GM12801 (cell line): ENCODE measurements around the gene SRPK2.

Source experiments
- CTCF ChIP-seq: IDR thresholded peaks from one replicate; pipeline ENCODE4 v1.5.1; 2011; ENCODE audit warnings: control low read depth; ENCODE audit not compliant: insufficient read length; ENCODE audit errors: extremely low read depth

Gene SRPK2

GRCh38 chr7:105256761-105257231 is 131.9 kb downstream of the SRPK2 start:
- TF ChIP-seq CTCF = no peak

- no peak for TF ChIP-seq CTCF
Observed at GRCh38 chr7:105250706-105251105, 138.0 kb downstream of the SRPK2 start.

- no peak for TF ChIP-seq CTCF
Observed at GRCh38 chr7:105250239-105250638, 138.5 kb downstream of the SRPK2 start.

- no peak for TF ChIP-seq CTCF
Observed at GRCh38 chr7:105249216-105249615, 139.5 kb downstream of the SRPK2 start.

- TF ChIP-seq CTCF = no peak
Observed at GRCh38 chr7:105246679-105247078, 142.0 kb downstream of the SRPK2 start.

- no peak for TF ChIP-seq CTCF
Observed at GRCh38 chr7:105246256-105246655, 142.5 kb downstream of the SRPK2 start.

- no peak for TF ChIP-seq CTCF
Observed at GRCh38 chr7:105245398-105246114, 143.2 kb downstream of the SRPK2 start.

- TF ChIP-seq CTCF = no peak
Observed at GRCh38 chr7:105244594-105244993, 144.1 kb downstream of the SRPK2 start.
